HCT116 (cell line): Measurements from ENCODE around the gene CDH23. TPM values are rescaled to one million over a fixed set of nuclear protein-coding genes. Genes with fewer than 3 reads are reported as not detected.
A peak's percentile ranks its signal among the peaks of the same experiment; 100 is the strongest.

ENCODE experiments used
- ATAC-seq: fragments of 200-7000 bp; cut with Tn5 transposase; 2 replicates; pipeline ENCODE4 v1.9.1; 2020; ENCODE audit warnings: mild to moderate bottlenecking, moderate library complexity
- BruUV-seq: library from RNA; stranded (reverse); fragments of 400-500 nt; replicated peaks from 2 replicates; lab custom pipeline; 2021; lab: Mats Ljungman, UMichigan
- CTCF ChIA-PET: fragments of 300-600 bp; sonication (Branson Sonifier 250); formaldehyde crosslinking; loops from one replicate; lab custom pipeline; 2021; ENCODE audit warnings: antibody characterized with exemption; lab: Charles Lee
- POLR2A ChIA-PET: fragments of 300-600, 350-600 bp; sonication (Branson Sonifier 250); formaldehyde crosslinking; loops from one replicate; lab custom pipeline; 2021; ENCODE audit warnings: antibody characterized with exemption; lab: Charles Lee
- RAD21 ChIA-PET, 2 experiments: fragments of 300-600 bp; sonication (Branson Sonifier 250); formaldehyde crosslinking; loops; one replicate each; lab custom pipeline; 2023; ENCODE audit warnings: low total read pairs in 2 of 2; ENCODE audit not compliant: uncharacterized antibody in 2 of 2, unreplicated experiment in 2 of 2, low non-redundant PET in 1 of 2; lab: Charles Lee
- DNase-seq: peaks from one replicate; pipeline ENCODE4 v3.0.0-alpha.2; 2010; ENCODE audit warnings: low read depth, low spot score
- H2AFZ ChIP-seq: fragments of 200-600 bp; shearing (Covaris generic), sonication (generic); 2 replicates; pipeline ENCODE4 v1.6.1; 2017; ENCODE audit warnings: low read depth, mixed run types, mixed read lengths, antibody characterized with exemption, low read length; ENCODE audit not compliant: poor library complexity, severe bottlenecking
- H3K27ac ChIP-seq: 2 replicates; pipeline ENCODE4 v1.5.1; 2012; ENCODE audit warnings: low read depth, low read length
- H3K27me3 ChIP-seq: fragments of 200-600 bp; sonication (generic); 2 replicates; pipeline ENCODE4 v1.6.1; 2016; ENCODE audit warnings: mixed run types, low read length, mixed read lengths; ENCODE audit not compliant: insufficient read depth
- H3K36me3 ChIP-seq, 2 experiments: fragments of 200-500 bp in 1 of 2; fragments of 200-600 bp in 1 of 2; sonication (Bioruptor generic) in 1 of 2; sonication (generic) in 1 of 2; 2 replicates each; pipeline versions ENCODE4 v1.5.1 to v1.6.1; 2014 to 2016; ENCODE audit warnings: low read length in 2 of 2, inconsistent platforms in 1 of 2, mixed read lengths in 1 of 2, mixed run types in 1 of 2; ENCODE audit not compliant: insufficient read depth in 2 of 2, control insufficient read depth in 1 of 2
- H3K4me1 ChIP-seq, 2 experiments: fragments of 200-600 bp in 1 of 2; sonication (generic) in 1 of 2; 2 replicates each; pipeline versions ENCODE4 v1.5.1 to v1.6.1; 2012 to 2017; ENCODE audit warnings: low read length in 2 of 2, inconsistent platforms in 1 of 2, mild to moderate bottlenecking in 1 of 2, mixed read lengths in 1 of 2, mixed run types in 1 of 2, moderate library complexity in 1 of 2; ENCODE audit not compliant: insufficient read depth in 2 of 2, control insufficient read depth in 1 of 2
- H3K4me2 ChIP-seq: fragments of 200-600 bp; sonication (generic); 2 replicates; pipeline ENCODE4 v1.6.1; 2017; ENCODE audit warnings: mixed run types, low read length, mixed read lengths
- H3K4me3 ChIP-seq, 2 experiments: fragments of 200-600 bp in 1 of 2; sonication (generic) in 1 of 2; replicated peaks in 1 of 2; 2 replicates each; pipeline ENCODE4 v1.5.1; 2011 to 2016; ENCODE audit warnings: low read length in 2 of 2, control low read depth in 1 of 2, low read depth in 1 of 2, mild to moderate bottlenecking in 1 of 2, mixed read lengths in 1 of 2, mixed run types in 1 of 2
- H3K79me2 ChIP-seq: fragments of 200-600 bp; sonication (generic); 2 replicates; pipeline ENCODE4 v1.6.1; 2017; ENCODE audit warnings: mild to moderate bottlenecking, mixed run types, low read length, moderate library complexity, mixed read lengths; ENCODE audit not compliant: insufficient read depth
- H3K9ac ChIP-seq: fragments of 200-600 bp; sonication (generic); 2 replicates; pipeline ENCODE4 v1.6.1; 2016; ENCODE audit warnings: low read length, mixed read lengths
- H3K9me2 ChIP-seq: fragments of 200-600 bp; sonication (generic), shearing (Covaris generic); 2 replicates; pipeline ENCODE4 v1.6.1; 2017; ENCODE audit warnings: mixed run types, mild to moderate bottlenecking, moderate library complexity; ENCODE audit not compliant: insufficient read depth
- H3K9me3 ChIP-seq, 2 experiments: fragments of 200-500 bp in 1 of 2; fragments of 200-600 bp in 1 of 2; sonication (Bioruptor generic) in 1 of 2; sonication (generic) in 1 of 2; 2 replicates each; pipeline ENCODE4 v1.6.1; 2014 to 2017; ENCODE audit warnings: low read length in 2 of 2, mixed read lengths in 2 of 2, inconsistent platforms in 1 of 2, low read depth in 1 of 2, mild to moderate bottlenecking in 1 of 2, mixed run types in 1 of 2, moderate library complexity in 1 of 2; ENCODE audit not compliant: control insufficient read depth in 1 of 2, insufficient read depth in 1 of 2
- H4K20me1 ChIP-seq: fragments of 200-600 bp; sonication (generic), shearing (Covaris generic); 2 replicates; pipeline ENCODE4 v1.6.1; 2017; ENCODE audit warnings: mixed run types, mild to moderate bottlenecking, moderate library complexity; ENCODE audit not compliant: insufficient read depth
- CBX3 ChIP-seq: IDR thresholded peaks from 2 replicates; pipeline ENCODE4 v1.6.1; 2012; ENCODE audit warnings: low read depth
- ELF1 ChIP-seq: IDR thresholded peaks from 2 replicates; pipeline ENCODE4 v1.6.1; 2012; ENCODE audit warnings: low read depth, borderline replicate concordance
- EZH2phosphoT487 ChIP-seq: fragments of 200-600 bp; IDR thresholded peaks from 2 replicates; pipeline ENCODE4 v1.6.1; 2018; ENCODE audit warnings: antibody characterized with exemption, borderline replicate concordance
- FOSL1 ChIP-seq: IDR thresholded peaks from 2 replicates; pipeline ENCODE4 v1.6.1; 2012; ENCODE audit warnings: low read depth
- JUND ChIP-seq: IDR thresholded peaks from 2 replicates; pipeline ENCODE4 v1.6.1; 2012
- RAD21 ChIP-seq: IDR thresholded peaks from 2 replicates; pipeline ENCODE4 v1.6.1; 2012; ENCODE audit warnings: low read depth, mild to moderate bottlenecking
- SIN3A ChIP-seq: IDR thresholded peaks from 2 replicates; pipeline ENCODE4 v1.6.1; 2012; ENCODE audit warnings: low read depth
- SRF ChIP-seq: IDR thresholded peaks from 2 replicates; pipeline ENCODE4 v1.6.1; 2012; ENCODE audit warnings: low read depth
- TCF7L2 ChIP-seq: IDR thresholded peaks from 2 replicates; pipeline ENCODE4 v1.7.0; 2011; ENCODE audit warnings: borderline replicate concordance, inconsistent platforms; ENCODE audit not compliant: insufficient read depth, insufficient read length; ENCODE audit errors: extremely low read depth
- ZFX ChIP-seq: fragments of 450-650 bp; IDR thresholded peaks from 2 replicates; pipeline ENCODE4 v1.6.1; 2017
- ZNF274 ChIP-seq: fragments of 200-500 bp; sonication (Bioruptor generic); IDR thresholded peaks from 2 replicates; pipeline ENCODE4 v1.6.1; 2014; ENCODE audit warnings: mild to moderate bottlenecking, low read depth, low read length, inconsistent platforms
- intact Hi-C: fragments of 100-400 bp; cut with micrococcal nuclease; formaldehyde crosslinking; loops from 2 replicates; pipeline ENCODE4 v1.10.0; 2022
- total RNA-seq: library from RNA; stranded (reverse); gene quantifications from one replicate; pipeline ENCODE4 v1.2.1, GENCODE V29; 2021; ENCODE audit not compliant: unreplicated experiment
- TF ChIP-seq, protein P1 (sequence below): IDR thresholded peaks from 2 replicates; pipeline ENCODE4 v1.6.1; 2012
- TF ChIP-seq, protein P2 (sequence below), 3 experiments: fragments of 200-600 bp in 1 of 3; sonication (generic) in 1 of 3; IDR thresholded peaks in 2 of 3; conservative IDR thresholded peaks in 1 of 3; 2 replicates each; pipeline ENCODE4 v1.5.1; 2012 to 2017; ENCODE audit warnings: low read depth in 2 of 3, low read length in 2 of 3, antibody characterized with exemption in 1 of 3, borderline replicate concordance in 1 of 3, control low read depth in 1 of 3, mild to moderate bottlenecking in 1 of 3, mixed read lengths in 1 of 3, mixed run types in 1 of 3, moderate library complexity in 1 of 3; ENCODE audit not compliant: insufficient read depth in 1 of 3
- TF ChIP-seq, protein P3 (sequence below): IDR thresholded peaks from 2 replicates; pipeline ENCODE4 v1.6.1; 2012; ENCODE audit warnings: low read depth
- TF ChIP-seq, protein P4 (sequence below): IDR thresholded peaks from 2 replicates; pipeline ENCODE4 v1.6.1; 2012

CDH23 gene
- total RNA-seq, 1 experiment from 2014 or later, result not detected

DNA sequence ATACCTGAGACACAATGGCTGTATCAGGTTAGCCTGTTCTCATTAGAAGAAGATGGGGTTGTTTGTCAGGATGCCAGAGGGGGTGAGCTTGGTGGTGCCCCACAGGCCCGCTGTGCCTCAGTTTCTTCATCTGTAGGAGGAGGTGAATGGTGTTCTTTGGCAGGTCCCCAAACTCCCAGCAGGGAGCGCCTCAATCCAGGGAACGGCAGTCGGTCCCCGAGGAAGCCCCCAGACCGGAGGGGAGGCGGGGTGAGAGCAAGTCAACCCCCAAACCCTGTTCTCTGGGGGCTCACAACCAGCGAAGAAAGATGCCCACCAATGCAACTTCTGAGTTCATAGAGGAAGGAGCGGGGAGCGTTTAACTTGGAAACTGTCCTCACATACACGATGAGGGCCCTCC is 306.9 kb downstream of the CDH23 start:
- ChIA-PET RAD21 (no interaction called here), CTCF (no interaction called here), POLR2A (no interaction called here)
- intact Hi-C loops, result no loop called here
- DNase-seq (no peak), ATAC-seq (no peak)
- Histone ChIP-seq H3K36me3 (no peaks in the 10 kb centered on the region), H3K27ac (no peak overlapping the region), H3K4me2 (no peak overlapping the region), H3K4me3 (no peak overlapping the region), H3K9me3 (no peaks in the 10 kb centered on the region), H2AFZ (no peak overlapping the region), H3K9ac (no peak overlapping the region), H3K4me1 (0 out of 4 replicates have a peak, but pooled peaks cover 0 to 2% of the 10 kb centered on the region in 2 experiments), H4K20me1 (no peaks in the 10 kb centered on the region), H3K27me3 (no peaks in the 10 kb centered on the region), H3K9me2 (no peaks in the 10 kb centered on the region), H3K79me2 (no peaks in the 10 kb centered on the region)
- TF ChIP-seq ELF1, result no peak
- no peak for TF ChIP-seq ZNF274
- no peak for TF ChIP-seq SIN3A
- TF ChIP-seq, protein P1, sequence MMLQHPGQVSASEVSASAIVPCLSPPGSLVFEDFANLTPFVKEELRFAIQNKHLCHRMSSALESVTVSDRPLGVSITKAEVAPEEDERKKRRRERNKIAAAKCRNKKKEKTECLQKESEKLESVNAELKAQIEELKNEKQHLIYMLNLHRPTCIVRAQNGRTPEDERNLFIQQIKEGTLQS, result no peak
- peak; percentile 32 for TF ChIP-seq RAD21
- TF ChIP-seq SRF, result no peak
- TF ChIP-seq, protein P2, sequence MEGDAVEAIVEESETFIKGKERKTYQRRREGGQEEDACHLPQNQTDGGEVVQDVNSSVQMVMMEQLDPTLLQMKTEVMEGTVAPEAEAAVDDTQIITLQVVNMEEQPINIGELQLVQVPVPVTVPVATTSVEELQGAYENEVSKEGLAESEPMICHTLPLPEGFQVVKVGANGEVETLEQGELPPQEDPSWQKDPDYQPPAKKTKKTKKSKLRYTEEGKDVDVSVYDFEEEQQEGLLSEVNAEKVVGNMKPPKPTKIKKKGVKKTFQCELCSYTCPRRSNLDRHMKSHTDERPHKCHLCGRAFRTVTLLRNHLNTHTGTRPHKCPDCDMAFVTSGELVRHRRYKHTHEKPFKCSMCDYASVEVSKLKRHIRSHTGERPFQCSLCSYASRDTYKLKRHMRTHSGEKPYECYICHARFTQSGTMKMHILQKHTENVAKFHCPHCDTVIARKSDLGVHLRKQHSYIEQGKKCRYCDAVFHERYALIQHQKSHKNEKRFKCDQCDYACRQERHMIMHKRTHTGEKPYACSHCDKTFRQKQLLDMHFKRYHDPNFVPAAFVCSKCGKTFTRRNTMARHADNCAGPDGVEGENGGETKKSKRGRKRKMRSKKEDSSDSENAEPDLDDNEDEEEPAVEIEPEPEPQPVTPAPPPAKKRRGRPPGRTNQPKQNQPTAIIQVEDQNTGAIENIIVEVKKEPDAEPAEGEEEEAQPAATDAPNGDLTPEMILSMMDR (IDR thresholded peaks at IDR 0.05 in 2 of 3, conservative IDR thresholded peaks at IDR 0.05 in 1 of 3; ENCODE audit: borderline replicate concordance in 1 of 3, insufficient read depth in 1 of 3, low read depth in 2 of 3, low read length in 2 of 3), result 0 out of 6 replicates have a peak, but pooled peaks of 1 of the 3 experiments have one; percentile 11
- no TSS peak for BruUV-seq

DNA sequence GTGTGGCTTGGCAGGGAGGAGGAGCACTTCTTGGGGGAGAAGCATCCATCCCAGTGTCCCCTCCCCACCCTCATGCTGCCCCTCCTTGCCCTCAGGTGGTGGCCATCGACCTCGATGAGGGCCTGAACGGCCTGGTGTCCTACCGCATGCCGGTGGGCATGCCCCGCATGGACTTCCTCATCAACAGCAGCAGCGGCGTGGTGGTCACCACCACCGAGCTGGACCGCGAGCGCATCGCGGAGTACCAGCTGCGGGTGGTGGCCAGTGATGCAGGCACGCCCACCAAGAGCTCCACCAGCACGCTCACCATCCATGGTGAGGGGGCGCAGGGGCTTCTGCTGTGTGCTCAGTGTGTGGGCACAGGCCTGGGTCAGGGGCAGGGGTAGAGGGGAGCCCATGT is 308.1 kb downstream of the CDH23 start:
- Histone ChIP-seq H4K20me1 (no peaks in the 10 kb centered on the region), H3K9ac (no peak overlapping the region), H3K36me3 (no peaks in the 10 kb centered on the region), H2AFZ (no peak overlapping the region), H3K4me1 (0 out of 4 replicates have a peak, but pooled peaks cover 0 to 4% of the 10 kb centered on the region in 2 experiments), H3K4me2 (no peak overlapping the region), H3K9me3 (no peaks in the 10 kb centered on the region), H3K79me2 (no peaks in the 10 kb centered on the region), H3K27me3 (no peaks in the 10 kb centered on the region), H3K27ac (no peak overlapping the region), H3K4me3 (no peak overlapping the region), H3K9me2 (no peaks in the 10 kb centered on the region)
- ATAC-seq (no peak), DNase-seq (no peak)
- ChIA-PET RAD21 (no interaction called here), POLR2A (no interaction called here), CTCF (interaction anchor here (0.6 to 5.2 kb wide), 3 partner anchors 7 to 388 kb away, joined by 3 to 57 read pairs (median 7); no protein-coding TSS in a partner anchor)
- BruUV-seq, result no TSS peak
- intact Hi-C loops, result no loop called here
- TF ChIP-seq, protein P3, sequence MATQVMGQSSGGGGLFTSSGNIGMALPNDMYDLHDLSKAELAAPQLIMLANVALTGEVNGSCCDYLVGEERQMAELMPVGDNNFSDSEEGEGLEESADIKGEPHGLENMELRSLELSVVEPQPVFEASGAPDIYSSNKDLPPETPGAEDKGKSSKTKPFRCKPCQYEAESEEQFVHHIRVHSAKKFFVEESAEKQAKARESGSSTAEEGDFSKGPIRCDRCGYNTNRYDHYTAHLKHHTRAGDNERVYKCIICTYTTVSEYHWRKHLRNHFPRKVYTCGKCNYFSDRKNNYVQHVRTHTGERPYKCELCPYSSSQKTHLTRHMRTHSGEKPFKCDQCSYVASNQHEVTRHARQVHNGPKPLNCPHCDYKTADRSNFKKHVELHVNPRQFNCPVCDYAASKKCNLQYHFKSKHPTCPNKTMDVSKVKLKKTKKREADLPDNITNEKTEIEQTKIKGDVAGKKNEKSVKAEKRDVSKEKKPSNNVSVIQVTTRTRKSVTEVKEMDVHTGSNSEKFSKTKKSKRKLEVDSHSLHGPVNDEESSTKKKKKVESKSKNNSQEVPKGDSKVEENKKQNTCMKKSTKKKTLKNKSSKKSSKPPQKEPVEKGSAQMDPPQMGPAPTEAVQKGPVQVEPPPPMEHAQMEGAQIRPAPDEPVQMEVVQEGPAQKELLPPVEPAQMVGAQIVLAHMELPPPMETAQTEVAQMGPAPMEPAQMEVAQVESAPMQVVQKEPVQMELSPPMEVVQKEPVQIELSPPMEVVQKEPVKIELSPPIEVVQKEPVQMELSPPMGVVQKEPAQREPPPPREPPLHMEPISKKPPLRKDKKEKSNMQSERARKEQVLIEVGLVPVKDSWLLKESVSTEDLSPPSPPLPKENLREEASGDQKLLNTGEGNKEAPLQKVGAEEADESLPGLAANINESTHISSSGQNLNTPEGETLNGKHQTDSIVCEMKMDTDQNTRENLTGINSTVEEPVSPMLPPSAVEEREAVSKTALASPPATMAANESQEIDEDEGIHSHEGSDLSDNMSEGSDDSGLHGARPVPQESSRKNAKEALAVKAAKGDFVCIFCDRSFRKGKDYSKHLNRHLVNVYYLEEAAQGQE, result no peak
- TF ChIP-seq, protein P4, sequence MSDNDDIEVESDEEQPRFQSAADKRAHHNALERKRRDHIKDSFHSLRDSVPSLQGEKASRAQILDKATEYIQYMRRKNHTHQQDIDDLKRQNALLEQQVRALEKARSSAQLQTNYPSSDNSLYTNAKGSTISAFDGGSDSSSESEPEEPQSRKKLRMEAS, result no peak
- TF ChIP-seq EZH2phosphoT487 (no peak), FOSL1 (no peak), CBX3 (no peak), ZNF274 (no peak), SRF (no peak), TCF7L2 (no peak), RAD21 (no peak), JUND (no peak), ZFX (no peak)
- TF ChIP-seq, protein P1, result no peak
